Spleen (tissue), 11 donors: Measurements from ENCODE around the gene CRELD2. TPM values are rescaled to one million over a fixed set of nuclear protein-coding genes. Genes with fewer than 3 reads are reported as not detected.

Experiments
- DNase-seq: peaks from one replicate; pipeline ENCODE4 v3.0.0-alpha.2; 2020
- H3K27ac ChIP-seq, 8 donors: fragments of 200-600 bp; sonication (generic) in 7 of 8; 1 replicate in 4 of 8; 2 replicates in 4 of 8; pipeline versions ENCODE4 v1.5.0 to v1.8.0; 2016 to 2021; ENCODE audit warnings: inconsistent platforms in 4 of 8, mild to moderate bottlenecking in 4 of 8, moderate library complexity in 1 of 8
- H3K27me3 ChIP-seq, 7 donors: fragments of 200-600 bp; sonication (generic) in 6 of 7; replicated peaks in 1 of 7; 1 replicate in 4 of 7; 2 replicates in 3 of 7; pipeline versions ENCODE4 v1.5.0 to v1.8.0; 2016 to 2021; ENCODE audit warnings: inconsistent platforms in 3 of 7, mild to moderate bottlenecking in 1 of 7
- H3K36me3 ChIP-seq, 6 donors: fragments of 200-600 bp; sonication (generic) in 5 of 6; 1 replicate in 4 of 6; 2 replicates in 2 of 6; pipeline versions ENCODE4 v1.5.0 to v1.8.0; 2016 to 2021; ENCODE audit warnings: inconsistent platforms in 2 of 6
- H3K4me1 ChIP-seq, 6 donors: fragments of 200-600 bp; sonication (generic) in 5 of 6; 1 replicate in 3 of 6; 2 replicates in 3 of 6; pipeline versions ENCODE4 v1.5.0 to v1.8.0; 2016 to 2021; ENCODE audit warnings: inconsistent platforms in 3 of 6
- H3K4me3 ChIP-seq, 8 donors: fragments of 200-600 bp; sonication (generic) in 7 of 8; 1 replicate in 4 of 8; 2 replicates in 4 of 8; pipeline versions ENCODE4 v1.5.0 to v1.8.0; 2016 to 2021; ENCODE audit warnings: inconsistent platforms in 4 of 8, mild to moderate bottlenecking in 4 of 8, moderate library complexity in 2 of 8
- H3K9me3 ChIP-seq, 8 donors: fragments of 200-600 bp; sonication (generic) in 7 of 8; 1 replicate in 4 of 8; 2 replicates in 4 of 8; pipeline versions ENCODE4 v1.5.0 to v1.8.0; 2016 to 2021; ENCODE audit warnings: inconsistent platforms in 4 of 8
- POLR2A ChIP-seq, 3 donors: fragments of 450-650 bp; IDR thresholded peaks; one replicate each; pipeline ENCODE4 v1.5.1; 2017; ENCODE audit warnings: antibody characterized with exemption in 3 of 3, mild to moderate bottlenecking in 1 of 3
- POLR2AphosphoS5 ChIP-seq, 3 donors: sonication (generic); formaldehyde crosslinking; IDR thresholded peaks; one replicate each; pipeline ENCODE4 v1.5.1; 2017; ENCODE audit warnings: antibody characterized with exemption in 3 of 3
- WGBS, 5 donors: extraction: QIAGEN DNeasy Blood & Tissue Kit in 3 of 5; methylation state at CpG; one replicate each; pipeline versions ENCODE4 v1.1.5 to v1.1.7; 2013 to 2018; 5-methylcytosine and 5-hydroxymethylcytosine counted together
- intact Hi-C: fragments of 100-400 bp; cut with DNase I; formaldehyde crosslinking; loops from one replicate; pipeline ENCODE4 v1.15.0; 2023; ENCODE audit warnings: low total_unique reads
- polyA plus RNA-seq, 3 donors: library from polyadenylated mRNA; stranded (reverse); fragments of 200-250 nt; gene quantifications; one replicate each; pipeline ENCODE4 v1.2.1, GENCODE V29; 2013
- total RNA-seq, 7 donors: library from RNA; depleted of rRNA in 3 of 7; stranded (reverse); fragments of >200 nt in 3 of 7; fragmentation: NEBNext Ultra II Directional in 4 of 7; extraction: Animal tissue kit (Norgen Biotek cat#: 25700) in 4 of 7; gene quantifications; one replicate each; pipeline versions ENCODE4 v1.1.0 to v1.2.1, GENCODE V29; 2016 to 2021
- TF ChIP-seq, protein P1 (sequence below), 11 experiments: fragments of 200-600 bp in 7 of 11; fragments of 450-650 bp in 4 of 11; sonication (generic) in 4 of 11; IDR thresholded peaks in 8 of 11; conservative IDR thresholded peaks in 3 of 11; 1 replicate in 7 of 11; 2 replicates in 4 of 11; pipeline versions ENCODE4 v1.4.0 to v1.8.0; 2016 to 2021; ENCODE audit warnings: antibody characterized with exemption in 11 of 11, inconsistent platforms in 4 of 11, mild to moderate bottlenecking in 1 of 11
- donor health status: healthy with polysubstance abuse.
- donor health status: DM: no; HTN: no; CAD: no; lungs with moderate emphysema.
- donor health status: DM: no; HTN: no; CAD: no.
- donor health status: Bipolar disorder and iron deficiency.
- donor health status: healthy.
- donor health status: DM: no; HTN: no; CAD: no.
- donor health status: DM: yes; HTN: yes; CAD: no.

Gene CRELD2
- total and polyA plus RNA-seq, 10 donors = 16.2 to 46.3 (median 34.9) TPM

DNA sequence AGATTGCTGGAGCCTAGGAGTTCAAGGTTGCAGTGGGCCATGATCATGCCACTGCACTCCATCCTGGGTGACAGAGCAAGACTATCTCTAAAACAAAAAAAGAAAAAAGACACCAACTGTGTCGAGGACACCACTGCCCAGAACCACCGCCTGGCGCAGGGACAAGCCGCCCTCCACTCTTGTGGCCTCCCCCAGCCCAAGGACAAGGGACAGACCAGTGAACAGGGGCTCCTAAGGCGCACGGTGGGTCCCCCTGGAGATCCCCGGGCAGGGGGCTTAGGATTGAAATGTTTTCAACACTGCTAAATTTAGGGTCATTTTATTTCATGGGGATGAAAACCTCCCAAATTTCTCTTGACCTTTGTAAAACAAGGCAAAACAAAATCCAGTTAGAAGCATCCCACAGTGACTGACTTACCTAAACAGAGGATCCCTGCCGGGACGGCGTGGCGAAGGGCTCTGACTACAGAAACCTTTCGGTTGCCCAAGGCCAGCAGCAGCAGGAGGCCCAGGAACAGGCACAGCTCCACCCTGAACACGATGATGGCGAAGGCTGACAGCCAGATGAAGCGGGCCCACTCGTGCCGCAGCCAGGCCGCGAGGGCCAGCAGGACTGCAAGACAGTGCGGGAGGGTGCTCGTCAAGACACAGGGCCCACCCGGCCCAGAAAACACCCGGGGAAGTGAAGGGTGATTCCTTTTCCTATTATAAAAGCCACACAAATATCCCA lies 8.8 kb upstream of the CRELD2 start:
- H3K36me3 ChIP-seq = peaks cover 0 to 99% (median 61%) of the 10 kb centered on the region in 6 donors
- intact Hi-C loops = loop anchor here (10.0 kb wide), 1 partner anchor 45 kb away; no protein-coding TSS in a partner anchor
- H3K9me3 ChIP-seq = no peaks in the 10 kb centered on the region
- no peaks in the 10 kb centered on the region for H3K4me1 ChIP-seq
- no peak overlapping the region for H3K4me3 ChIP-seq
- DNase-seq = no peak
- no peak overlapping the region for H3K27ac ChIP-seq
- TF ChIP-seq POLR2AphosphoS5 (IDR thresholded peaks at IDR 0.05) (peak in 1 of 3 donors; percentile 40), POLR2A (IDR thresholded peaks at IDR 0.05) (no peak)
- TF ChIP-seq, protein P1, sequence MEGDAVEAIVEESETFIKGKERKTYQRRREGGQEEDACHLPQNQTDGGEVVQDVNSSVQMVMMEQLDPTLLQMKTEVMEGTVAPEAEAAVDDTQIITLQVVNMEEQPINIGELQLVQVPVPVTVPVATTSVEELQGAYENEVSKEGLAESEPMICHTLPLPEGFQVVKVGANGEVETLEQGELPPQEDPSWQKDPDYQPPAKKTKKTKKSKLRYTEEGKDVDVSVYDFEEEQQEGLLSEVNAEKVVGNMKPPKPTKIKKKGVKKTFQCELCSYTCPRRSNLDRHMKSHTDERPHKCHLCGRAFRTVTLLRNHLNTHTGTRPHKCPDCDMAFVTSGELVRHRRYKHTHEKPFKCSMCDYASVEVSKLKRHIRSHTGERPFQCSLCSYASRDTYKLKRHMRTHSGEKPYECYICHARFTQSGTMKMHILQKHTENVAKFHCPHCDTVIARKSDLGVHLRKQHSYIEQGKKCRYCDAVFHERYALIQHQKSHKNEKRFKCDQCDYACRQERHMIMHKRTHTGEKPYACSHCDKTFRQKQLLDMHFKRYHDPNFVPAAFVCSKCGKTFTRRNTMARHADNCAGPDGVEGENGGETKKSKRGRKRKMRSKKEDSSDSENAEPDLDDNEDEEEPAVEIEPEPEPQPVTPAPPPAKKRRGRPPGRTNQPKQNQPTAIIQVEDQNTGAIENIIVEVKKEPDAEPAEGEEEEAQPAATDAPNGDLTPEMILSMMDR (IDR thresholded peaks at IDR 0.05 in 8 of 11, conservative IDR thresholded peaks at IDR 0.05 in 3 of 11) = no peak
- whole genome bisulfite sequencing, 5 donors = 91 to 96% (median 95%) methylated on average over 23 of the region's 23 CpGs
- no peaks in the 10 kb centered on the region for H3K27me3 ChIP-seq

DNA sequence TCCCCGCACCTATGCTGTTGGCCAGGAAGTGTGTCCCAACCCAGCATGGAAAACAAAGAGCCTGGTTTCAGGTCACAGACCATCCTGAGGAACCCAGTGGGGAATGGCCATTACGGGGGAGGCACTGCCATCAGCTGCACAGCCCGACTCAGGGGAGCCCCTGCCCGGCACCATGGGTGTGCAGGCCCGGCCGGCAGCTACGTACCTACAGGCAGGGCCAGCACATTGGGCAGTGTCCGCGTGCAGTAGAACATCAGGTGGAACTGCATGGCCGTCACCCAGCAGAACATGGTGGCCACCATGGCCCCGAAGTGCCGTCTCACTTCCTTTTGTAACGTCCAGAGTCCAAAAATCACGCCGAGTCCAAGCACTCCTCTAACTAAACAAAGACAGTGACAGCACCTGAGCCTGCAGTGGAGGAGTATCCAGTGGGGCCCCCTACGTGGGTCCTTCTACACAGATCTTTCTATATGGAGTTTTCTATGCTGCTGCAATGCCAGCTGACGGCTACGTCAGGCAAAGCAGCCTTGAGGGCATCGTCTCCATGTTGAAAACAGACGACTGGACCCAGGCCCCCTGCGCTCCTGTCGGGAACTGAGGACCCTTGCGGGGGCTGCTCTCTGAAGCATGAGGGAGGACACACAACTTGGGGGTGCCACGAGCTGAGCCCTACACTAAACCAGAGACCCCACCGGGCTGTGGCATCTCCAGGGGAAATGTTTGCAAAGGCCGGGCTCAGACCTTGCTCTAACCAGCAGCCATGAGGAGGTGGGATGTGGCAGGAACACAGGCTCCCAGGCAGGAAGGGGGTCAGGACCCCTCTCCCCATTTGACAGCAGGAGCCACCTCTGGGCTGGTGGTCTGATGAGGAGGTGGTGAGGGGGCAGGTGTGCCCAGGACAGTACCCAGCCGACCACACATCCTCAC lies 7.9 kb upstream of the CRELD2 start:
- intact Hi-C loops = loop anchor here (10.0 kb wide), 1 partner anchor 46 kb away; no protein-coding TSS in a partner anchor
- no peak overlapping the region for H3K4me3 ChIP-seq
- no peak for DNase-seq
- TF ChIP-seq POLR2AphosphoS5 (IDR thresholded peaks at IDR 0.05) (no peak), POLR2A (IDR thresholded peaks at IDR 0.05) (no peak)
- TF ChIP-seq, protein P1 (IDR thresholded peaks at IDR 0.05 in 8 of 11, conservative IDR thresholded peaks at IDR 0.05 in 3 of 11) = no peak
- 91 to 96% (median 95%) methylated on average over 18 to 27 of the region's 27 CpGs for WGBS, 5 donors
- H3K4me1 ChIP-seq = peaks cover 0 to under 1% (median 0%) of the 10 kb centered on the region in 6 donors
- no peaks in the 10 kb centered on the region for H3K27me3 ChIP-seq
- H3K27ac ChIP-seq = no peak overlapping the region
- H3K9me3 ChIP-seq = no peaks in the 10 kb centered on the region
- H3K36me3 ChIP-seq = peaks cover 0 to 92% (median 58%) of the 10 kb centered on the region in 6 donors

DNA sequence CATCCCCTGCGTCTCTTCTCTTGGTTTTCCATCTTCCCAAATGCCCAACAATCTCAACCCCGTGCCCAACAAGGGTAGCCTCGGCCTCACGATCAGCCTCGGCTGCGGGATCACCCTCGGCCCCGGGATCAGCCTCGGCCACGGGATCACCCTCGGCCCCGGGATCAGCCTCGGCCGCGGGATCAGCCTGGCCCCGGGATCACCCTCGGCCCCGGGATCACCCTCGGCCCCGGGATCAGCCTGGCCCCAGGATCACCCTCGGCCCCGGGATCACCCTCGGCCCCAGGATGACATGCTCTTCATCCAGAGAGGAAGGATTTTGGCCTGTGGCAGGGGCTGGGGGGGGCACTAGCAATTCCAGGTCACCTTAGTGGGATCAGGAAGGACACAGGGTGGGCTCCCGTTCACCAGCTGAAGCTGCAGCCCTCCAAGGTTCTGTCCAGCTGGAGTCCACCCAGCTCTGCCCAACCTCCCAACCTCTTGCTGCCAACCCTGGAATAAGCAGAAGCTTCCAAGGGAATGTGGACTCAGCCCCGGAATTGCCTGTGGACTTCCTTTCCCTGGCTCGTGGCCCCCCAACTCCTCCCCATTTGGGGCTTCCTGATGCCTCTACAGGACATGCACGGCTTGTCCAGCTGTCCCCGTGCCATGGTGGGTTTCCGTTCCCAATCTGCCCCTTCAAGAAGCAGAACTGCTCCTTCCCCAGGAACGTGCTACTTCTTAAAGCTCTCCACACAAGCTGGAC lies 6.4 kb upstream of the CRELD2 start:
- H3K36me3 ChIP-seq = peaks cover 0 to 77% (median 51%) of the 10 kb centered on the region in 6 donors
- intact Hi-C loops = loop anchor here (10.0 kb wide), 1 partner anchor 47 kb away; no protein-coding TSS in a partner anchor
- DNase-seq = no peak
- H3K27ac ChIP-seq = no peak overlapping the region
- WGBS, 5 donors = 93 to 95% (median 95%) methylated on average over 28 to 30 of the region's 30 CpGs
- H3K4me3 ChIP-seq = no peak overlapping the region
- peaks cover 0 to 13% (median 6%) of the 10 kb centered on the region in 6 donors for H3K4me1 ChIP-seq
- no peaks in the 10 kb centered on the region for H3K27me3 ChIP-seq
- TF ChIP-seq POLR2AphosphoS5 (IDR thresholded peaks at IDR 0.05) (no peak), POLR2A (IDR thresholded peaks at IDR 0.05) (no peak)
- TF ChIP-seq, protein P1 (IDR thresholded peaks at IDR 0.05 in 8 of 11, conservative IDR thresholded peaks at IDR 0.05 in 3 of 11) = no peak
- no peaks in the 10 kb centered on the region for H3K9me3 ChIP-seq
